Hepatocyte (in vitro differentiated cells): ENCODE results near the gene DNAJB1.

Experiments used
- CTCF ChIP-seq: fragments of 200-600 bp; sonication (generic); IDR thresholded peaks from 2 replicates; pipeline ENCODE4 v1.5.1; 2016; ENCODE audit warnings: antibody characterized with exemption, mild to moderate bottlenecking; ENCODE audit not compliant: poor library complexity
- EZH2 ChIP-seq: fragments of 200-600 bp; sonication (generic); IDR thresholded peaks from 2 replicates; pipeline ENCODE4 v1.6.1; 2016; ENCODE audit warnings: antibody characterized with exemption, mild to moderate bottlenecking, borderline replicate concordance

DNA sequence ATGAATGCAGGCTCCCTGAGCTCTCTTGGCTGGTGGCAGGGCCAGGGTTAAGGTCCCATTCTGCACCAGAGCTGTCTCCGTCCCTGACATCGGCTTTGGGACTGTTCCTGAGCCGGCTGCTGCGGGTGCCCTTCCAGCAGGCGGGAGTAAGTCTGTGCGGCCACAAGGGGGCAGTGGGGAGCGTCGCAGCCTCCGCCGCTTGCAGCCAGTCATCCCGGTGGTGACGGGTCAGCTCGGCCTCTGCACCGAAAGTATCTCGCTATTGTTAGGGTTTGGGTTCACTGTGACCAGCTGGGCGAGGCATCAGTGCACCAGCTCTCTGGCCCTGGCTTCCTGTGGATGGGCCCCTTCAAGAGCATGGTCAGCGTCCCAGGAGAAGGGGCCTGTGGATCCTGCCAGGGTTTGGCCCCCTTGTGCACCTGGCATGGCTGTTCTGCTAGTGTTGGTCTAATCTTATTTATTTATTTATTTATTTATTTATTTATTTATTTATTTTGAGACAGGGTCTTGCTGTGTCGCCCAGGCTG is 38.5 kb upstream of the DNAJB1 start:
- TF ChIP-seq CTCF (peak; percentile 86), EZH2 (no peak)
